ENCODE results near the gene CDK5RAP3.

GRCh38 chr17:47993964-47994363 lies 23.1 kb downstream of the CDK5RAP3 start:
- no peak for TF ChIP-seq FOXM1 (CRISPR knock-in tag; IDR thresholded peaks at IDR 0.05)
- no peak for TF ChIP-seq POLR2A (IDR thresholded peaks at IDR 0.05; ENCODE audit: insufficient read depth in 1 of 2, low read depth in 2 of 2, low read length in 2 of 2)
- no peak for TF ChIP-seq RFX5 (IDR thresholded peaks at IDR 0.05; ENCODE audit: low read depth, low read length)
- TF ChIP-seq GABPA (IDR thresholded peaks at IDR 0.05; ENCODE audit: low read depth, low read length): no peak
- no peak for TF ChIP-seq GABPA (CRISPR knock-in tag; IDR thresholded peaks at IDR 0.05; ENCODE audit: low read depth)
- no peak for TF ChIP-seq TAF1 (CRISPR knock-in tag; IDR thresholded peaks at IDR 0.05)
- TF ChIP-seq SCMH1 (CRISPR knock-in tag; IDR thresholded peaks at IDR 0.05; ENCODE audit: borderline replicate concordance): no peak
- no peak for TF ChIP-seq SP2 (CRISPR knock-in tag; IDR thresholded peaks at IDR 0.05)
- no peak for TF ChIP-seq SIN3A (IDR thresholded peaks at IDR 0.05; ENCODE audit: borderline replicate concordance, low read depth, low read length)
